Transverse colon (tissue), 4 donors: ENCODE data around the gene ZNF516. TPM values are rescaled to one million over a fixed set of nuclear protein-coding genes. Genes with fewer than 3 reads are reported as not detected.

ENCODE experiments used
- DNase-seq: peaks from one replicate; pipeline ENCODE4 v3.0.0-alpha.2; 2019
- H3K27ac ChIP-seq, 4 donors: fragments of 200-600 bp; sonication (generic); 2 replicates each; pipeline ENCODE4 v1.5.1; 2016 to 2018; ENCODE audit warnings: inconsistent platforms in 4 of 4
- H3K27me3 ChIP-seq: fragments of 200-600 bp; sonication (generic); 2 replicates; pipeline ENCODE4 v1.5.1; 2017; ENCODE audit warnings: inconsistent platforms
- H3K36me3 ChIP-seq, 4 donors: fragments of 200-600 bp; sonication (generic); 2 replicates each; pipeline ENCODE4 v1.5.1; 2017 to 2019; ENCODE audit warnings: inconsistent platforms in 4 of 4
- H3K4me1 ChIP-seq, 4 donors: fragments of 200-600 bp; sonication (generic); 2 replicates each; pipeline ENCODE4 v1.5.1; 2017 to 2020; ENCODE audit warnings: inconsistent platforms in 4 of 4
- H3K4me3 ChIP-seq, 4 donors: fragments of 200-600 bp; sonication (generic); 1 replicate in 1 of 4; 2 replicates in 3 of 4; pipeline versions ENCODE4 v1.5.1 to v1.6.1; 2017 to 2019; ENCODE audit warnings: inconsistent platforms in 4 of 4
- H3K9me3 ChIP-seq, 2 donors: fragments of 200-600 bp; sonication (generic); 2 replicates each; pipeline ENCODE4 v1.5.1; 2017 to 2019; ENCODE audit warnings: inconsistent platforms in 2 of 2
- CTCF ChIP-seq, 5 experiments: fragments of 200-600 bp in 3 of 5; fragments of 450-650 bp in 2 of 5; sonication (generic) in 3 of 5; IDR thresholded peaks; 1 replicate in 2 of 5; 2 replicates in 3 of 5; pipeline ENCODE4 v1.5.1; 2016 to 2017; ENCODE audit warnings: antibody characterized with exemption in 5 of 5, inconsistent platforms in 3 of 5, mild to moderate bottlenecking in 2 of 5, moderate library complexity in 1 of 5
- EP300 ChIP-seq: sonication (generic); formaldehyde crosslinking; IDR thresholded peaks from one replicate; pipeline ENCODE4 v1.6.1; 2017; ENCODE audit warnings: antibody characterized with exemption, low read depth
- POLR2A ChIP-seq: fragments of 450-650 bp; IDR thresholded peaks from one replicate; pipeline ENCODE4 v1.6.1; 2016; ENCODE audit warnings: antibody characterized with exemption, mild to moderate bottlenecking, moderate library complexity
- POLR2AphosphoS5 ChIP-seq, 3 donors: sonication (generic); formaldehyde crosslinking; IDR thresholded peaks; one replicate each; pipeline ENCODE4 v1.6.1; 2016; ENCODE audit warnings: antibody characterized with exemption in 3 of 3
- WGBS, 2 donors: methylation state at CpG; one replicate each; pipeline ENCODE4 v1.1.5; 2018; ENCODE audit warnings: low coverage in 1 of 2; 5-methylcytosine and 5-hydroxymethylcytosine counted together
- in situ Hi-C, 4 donors: fragments of 200-750 bp; cut with MboI; loops; one replicate each; pipeline versions ENCODE4 v1.15.0 to v1.15.1; 2017; ENCODE audit warnings: low sequenced_read_pairs in 3 of 4, low pct_ligation_motif_present in 1 of 4, low pct_unique_long_range_greater_than_20kb in 1 of 4
- intact Hi-C: fragments of 100-400 bp; cut with DNase I; formaldehyde crosslinking; loops from one replicate; pipeline ENCODE4 v1.15.1; 2023; ENCODE audit warnings: low total_unique reads
- total RNA-seq, 4 donors: library from RNA; depleted of rRNA; stranded (reverse); fragments of >200 nt; gene quantifications; one replicate each; pipeline ENCODE4 v1.1.0, GENCODE V29; 2016

Gene ZNF516
- total RNA-seq, 4 donors from 2014 or later = 19.4 to 37.8 (median 26.7) TPM

- Histone ChIP-seq H3K27me3 (no peaks in the 10 kb centered on the region), H3K36me3 (no peaks in the 10 kb centered on the region), H3K27ac (no peak overlapping the region), H3K4me3 (no peak overlapping the region), H3K4me1 (peaks cover 0 to 41% (median 3%) of the 10 kb centered on the region in 4 donors), H3K9me3 (no peaks in the 10 kb centered on the region)
- no peak for DNase-seq
- 86% methylated on average over 12 of the region's 12 CpGs; no CpG with 5 or more reads in 1 of the 2 donors for WGBS, 2 donors
- TF ChIP-seq POLR2A (no peak), CTCF (IDR thresholded peaks at IDR 0.05) (no peak), POLR2AphosphoS5 (IDR thresholded peaks at IDR 0.05) (no peak), EP300 (no peak)
- in situ Hi-C loops = no loop called here
- intact Hi-C loops = no loop called here
These were observed 23.4 kb downstream of the ZNF516 start for GRCh38 chr18:76471593-76471992.

- DNase-seq = no peak
- Histone ChIP-seq H3K27me3 (no peaks in the 10 kb centered on the region), H3K36me3 (no peaks in the 10 kb centered on the region), H3K4me1 (peaks cover 0 to 15% (median 3%) of the 10 kb centered on the region in 4 donors), H3K27ac (no peak overlapping the region), H3K4me3 (no peak overlapping the region), H3K9me3 (no peaks in the 10 kb centered on the region)
- WGBS, 2 donors = 91 to 93% methylated on average over 11 to 16 of the region's 16 CpGs
- intact Hi-C loops = no loop called here
- no peak for TF ChIP-seq POLR2AphosphoS5 (IDR thresholded peaks at IDR 0.05)
- TF ChIP-seq EP300 = no peak
- no peak for TF ChIP-seq CTCF (IDR thresholded peaks at IDR 0.05)
- no peak for TF ChIP-seq POLR2A
- in situ Hi-C loops = no loop called here
These were observed 26.4 kb downstream of the ZNF516 start for GRCh38 chr18:76468345-76469304.

GRCh38 chr18:76467371-76468190 lies 27.5 kb downstream of the ZNF516 start:
- H3K4me3 ChIP-seq = no peak overlapping the region
- H3K4me1 ChIP-seq = peaks cover 0 to 15% (median 3%) of the 10 kb centered on the region in 4 donors
- WGBS, 2 donors = 44 to 63% methylated on average over 5 to 19 of the region's 19 CpGs
- no peak for TF ChIP-seq EP300
- TF ChIP-seq POLR2AphosphoS5 (IDR thresholded peaks at IDR 0.05) = no peak
- no peak for TF ChIP-seq POLR2A
- no peak for TF ChIP-seq CTCF (IDR thresholded peaks at IDR 0.05)
- H3K27ac ChIP-seq = no peak overlapping the region
- H3K27me3 ChIP-seq = no peaks in the 10 kb centered on the region
- no peak for DNase-seq
- intact Hi-C loops = no loop called here
- H3K36me3 ChIP-seq = no peaks in the 10 kb centered on the region
- no peaks in the 10 kb centered on the region for H3K9me3 ChIP-seq
- in situ Hi-C loops = no loop called here

- H3K4me3 ChIP-seq = no peak overlapping the region
- H3K27ac ChIP-seq = no peak overlapping the region
- TF ChIP-seq POLR2AphosphoS5 (IDR thresholded peaks at IDR 0.05) = no peak
- TF ChIP-seq POLR2A = no peak
- no peak for TF ChIP-seq EP300
- no peak for TF ChIP-seq CTCF (IDR thresholded peaks at IDR 0.05)
- no peak for DNase-seq
- no peaks in the 10 kb centered on the region for H3K36me3 ChIP-seq
- 92% methylated on average over 10 of the region's 20 CpGs; no CpG with 5 or more reads in 1 of the 2 donors for WGBS, 2 donors
- intact Hi-C loops = no loop called here
- no peaks in the 10 kb centered on the region for H3K27me3 ChIP-seq
- H3K9me3 ChIP-seq = no peaks in the 10 kb centered on the region
- in situ Hi-C loops = no loop called here
- peaks cover 0 to 15% (median 3%) of the 10 kb centered on the region in 4 donors for H3K4me1 ChIP-seq
These were observed 28.5 kb downstream of the ZNF516 start for GRCh38 chr18:76466410-76466991.
